Spleen (tissue), 11 donors: ENCODE results near the gene ZNF217. TPM values are rescaled to one million over a fixed set of nuclear protein-coding genes. Genes with fewer than 3 reads are reported as not detected.
"Not testable (repeated sequence)": the region's sequence is repeated elsewhere in the genome, so short reads cannot be mapped to it uniquely, and the experiment has no call there.

Source experiments
- DNase-seq: peaks from one replicate; pipeline ENCODE4 v3.0.0-alpha.2; 2020
- H3K27ac ChIP-seq, 8 donors: fragments of 200-600 bp; sonication (generic) in 7 of 8; 1 replicate in 4 of 8; 2 replicates in 4 of 8; pipeline versions ENCODE4 v1.5.0 to v1.8.0; 2016 to 2021; ENCODE audit warnings: inconsistent platforms in 4 of 8, mild to moderate bottlenecking in 4 of 8, moderate library complexity in 1 of 8
- H3K27me3 ChIP-seq, 7 donors: fragments of 200-600 bp; sonication (generic) in 6 of 7; replicated peaks in 1 of 7; 1 replicate in 4 of 7; 2 replicates in 3 of 7; pipeline versions ENCODE4 v1.5.0 to v1.8.0; 2016 to 2021; ENCODE audit warnings: inconsistent platforms in 3 of 7, mild to moderate bottlenecking in 1 of 7
- H3K36me3 ChIP-seq, 6 donors: fragments of 200-600 bp; sonication (generic) in 5 of 6; 1 replicate in 4 of 6; 2 replicates in 2 of 6; pipeline versions ENCODE4 v1.5.0 to v1.8.0; 2016 to 2021; ENCODE audit warnings: inconsistent platforms in 2 of 6
- H3K4me1 ChIP-seq, 6 donors: fragments of 200-600 bp; sonication (generic) in 5 of 6; 1 replicate in 3 of 6; 2 replicates in 3 of 6; pipeline versions ENCODE4 v1.5.0 to v1.8.0; 2016 to 2021; ENCODE audit warnings: inconsistent platforms in 3 of 6
- H3K4me3 ChIP-seq, 8 donors: fragments of 200-600 bp; sonication (generic) in 7 of 8; 1 replicate in 4 of 8; 2 replicates in 4 of 8; pipeline versions ENCODE4 v1.5.0 to v1.8.0; 2016 to 2021; ENCODE audit warnings: inconsistent platforms in 4 of 8, mild to moderate bottlenecking in 4 of 8, moderate library complexity in 2 of 8
- H3K9me3 ChIP-seq, 8 donors: fragments of 200-600 bp; sonication (generic) in 7 of 8; 1 replicate in 4 of 8; 2 replicates in 4 of 8; pipeline versions ENCODE4 v1.5.0 to v1.8.0; 2016 to 2021; ENCODE audit warnings: inconsistent platforms in 4 of 8
- CTCF ChIP-seq, 11 experiments: fragments of 200-600 bp in 7 of 11; fragments of 450-650 bp in 4 of 11; sonication (generic) in 4 of 11; IDR thresholded peaks in 8 of 11; conservative IDR thresholded peaks in 3 of 11; 1 replicate in 7 of 11; 2 replicates in 4 of 11; pipeline versions ENCODE4 v1.4.0 to v1.8.0; 2016 to 2021; ENCODE audit warnings: antibody characterized with exemption in 11 of 11, inconsistent platforms in 4 of 11, mild to moderate bottlenecking in 1 of 11
- POLR2A ChIP-seq, 3 donors: fragments of 450-650 bp; IDR thresholded peaks; one replicate each; pipeline ENCODE4 v1.5.1; 2017; ENCODE audit warnings: antibody characterized with exemption in 3 of 3, mild to moderate bottlenecking in 1 of 3
- POLR2AphosphoS5 ChIP-seq, 3 donors: sonication (generic); formaldehyde crosslinking; IDR thresholded peaks; one replicate each; pipeline ENCODE4 v1.5.1; 2017; ENCODE audit warnings: antibody characterized with exemption in 3 of 3
- WGBS, 5 donors: extraction: QIAGEN DNeasy Blood & Tissue Kit in 3 of 5; methylation state at CpG; one replicate each; pipeline versions ENCODE4 v1.1.5 to v1.1.7; 2013 to 2018; 5-methylcytosine and 5-hydroxymethylcytosine counted together
- intact Hi-C: fragments of 100-400 bp; cut with DNase I; formaldehyde crosslinking; loops from one replicate; pipeline ENCODE4 v1.15.0; 2023; ENCODE audit warnings: low total_unique reads
- polyA plus RNA-seq, 3 donors: library from polyadenylated mRNA; stranded (reverse); fragments of 200-250 nt; gene quantifications; one replicate each; pipeline ENCODE4 v1.2.1, GENCODE V29; 2013
- total RNA-seq, 7 donors: library from RNA; depleted of rRNA in 3 of 7; stranded (reverse); fragments of >200 nt in 3 of 7; fragmentation: NEBNext Ultra II Directional in 4 of 7; extraction: Animal tissue kit (Norgen Biotek cat#: 25700) in 4 of 7; gene quantifications; one replicate each; pipeline versions ENCODE4 v1.1.0 to v1.2.1, GENCODE V29; 2016 to 2021
- donor health status: healthy with polysubstance abuse.
- donor health status: DM: no; HTN: no; CAD: no; lungs with moderate emphysema.
- donor health status: DM: no; HTN: no; CAD: no.
- donor health status: Bipolar disorder and iron deficiency.
- donor health status: healthy.
- donor health status: DM: no; HTN: no; CAD: no.
- donor health status: DM: yes; HTN: yes; CAD: no.

The ZNF217 gene
- total and polyA plus RNA-seq, 10 donors = 15.1 to 90.1 (median 74.1) TPM

GRCh38 chr20:53535878-53536277 is 57.8 kb downstream of the ZNF217 start:
- DNase-seq = no peak
- Histone ChIP-seq H3K4me3 (no peak overlapping the region), H3K36me3 (no peaks in the 10 kb centered on the region), H3K27ac (no peak overlapping the region), H3K27me3 (no peaks in the 10 kb centered on the region), H3K4me1 (peaks cover 0 to 14% (median 4%) of the 10 kb centered on the region in 6 donors), H3K9me3 (no peaks in the 10 kb centered on the region)
- intact Hi-C loops = no loop called here
- no peak for TF ChIP-seq CTCF (IDR thresholded peaks at IDR 0.05 in 8 of 11, conservative IDR thresholded peaks at IDR 0.05 in 3 of 11)
- TF ChIP-seq POLR2A (IDR thresholded peaks at IDR 0.05) = no peak
- TF ChIP-seq POLR2AphosphoS5 (IDR thresholded peaks at IDR 0.05) = no peak
- WGBS, 5 donors = 88 to 92% (median 89%) methylated on average over 4 of the region's 4 CpGs

GRCh38 chr20:53534037-53534436 is 59.6 kb downstream of the ZNF217 start:
- intact Hi-C loops = no loop called here
- TF ChIP-seq POLR2AphosphoS5 (IDR thresholded peaks at IDR 0.05) (no peak), POLR2A (IDR thresholded peaks at IDR 0.05) (no peak), CTCF (IDR thresholded peaks at IDR 0.05 in 8 of 11, conservative IDR thresholded peaks at IDR 0.05 in 3 of 11) (no peak)
- Histone ChIP-seq H3K4me1 (peaks cover 0 to 14% (median 4%) of the 10 kb centered on the region in 6 donors), H3K4me3 (no peak overlapping the region), H3K27ac (no peak overlapping the region), H3K36me3 (no peaks in the 10 kb centered on the region), H3K9me3 (no peaks in the 10 kb centered on the region), H3K27me3 (no peaks in the 10 kb centered on the region)
- DNase-seq = no peak
- WGBS, 5 donors = 78 to 91% (median 87%) methylated on average over 7 of the region's 7 CpGs

- Histone ChIP-seq H3K4me3 (no peak overlapping the region), H3K27ac (peak overlapping the region in 1 of 8 donors; percentile 60), H3K36me3 (no peaks in the 10 kb centered on the region), H3K9me3 (no peaks in the 10 kb centered on the region), H3K27me3 (no peaks in the 10 kb centered on the region), H3K4me1 (peaks cover 0 to 14% (median 4%) of the 10 kb centered on the region in 6 donors)
- DNase-seq = no peak
- intact Hi-C loops = no loop called here
- 77 to 100% (median 87%) methylated on average over 1 of the region's 1 CpG for WGBS, 5 donors
- no peak for TF ChIP-seq POLR2A (IDR thresholded peaks at IDR 0.05)
- no peak for TF ChIP-seq CTCF (IDR thresholded peaks at IDR 0.05 in 8 of 11, conservative IDR thresholded peaks at IDR 0.05 in 3 of 11)
- TF ChIP-seq POLR2AphosphoS5 (IDR thresholded peaks at IDR 0.05) = no peak
Observed at GRCh38 chr20:53533500-53533899, 60.1 kb downstream of the ZNF217 start.

GRCh38 chr20:53532654-53533312 is 60.9 kb downstream of the ZNF217 start:
- peak overlapping the region in 2 of 8 donors; percentile 1 to 31 for H3K4me3 ChIP-seq
- peaks cover 0 to 14% (median 4%) of the 10 kb centered on the region in 6 donors for H3K4me1 ChIP-seq
- intact Hi-C loops, DNase-seq, H3K9me3 ChIP-seq, H3K27me3 ChIP-seq, H3K36me3 ChIP-seq: not testable (repeated sequence)
- WGBS, 5 donors = 57 to 72% (median 60%) methylated on average over 6 of the region's 6 CpGs
- H3K27ac ChIP-seq = peak overlapping the region in 3 of 8 donors; percentile 26 to 60 (median 34)
